SK-N-SH (cell line): ENCODE data around the gene C21orf91. TPM values are rescaled to one million over a fixed set of nuclear protein-coding genes. Genes with fewer than 3 reads are reported as not detected.

Experiments
- CTCF ChIA-PET: fragments of 300-600, 350-600 bp; formaldehyde crosslinking; extraction: SDS; loops from one replicate; lab custom pipeline; 2021; lab: Yijun Ruan, JAX
- POLR2A ChIA-PET: fragments of 350-600 bp; sonication (Branson Sonifier 250); formaldehyde crosslinking; extraction: SDS; loops from one replicate; lab custom pipeline; 2020; ENCODE audit warnings: antibody characterized with exemption, inconsistent platforms; lab: Yijun Ruan, JAX
- DNase-seq: peaks from one replicate; pipeline ENCODE4 v3.0.0; 2012
- H2AFZ ChIP-seq: fragments of 200-600 bp; sonication (generic); 2 replicates; pipeline ENCODE4 v1.8.1; 2016; ENCODE audit warnings: antibody characterized with exemption, mild to moderate bottlenecking, low read depth
- H3F3A ChIP-seq: fragments of 200-600 bp; sonication (generic); replicated peaks from 2 replicates; pipeline ENCODE3; 2016; ENCODE audit warnings: antibody characterized with exemption, mild to moderate bottlenecking; ENCODE audit not compliant: insufficient read depth
- H3K27ac ChIP-seq, 2 experiments: fragments of 200-500 bp in 1 of 2; fragments of 200-600 bp in 1 of 2; sonication (Bioruptor generic) in 1 of 2; sonication (generic), shearing (Covaris generic) in 1 of 2; 2 replicates each; pipeline versions ENCODE4 v1.5.1 to v1.6.1; 2014 to 2016; ENCODE audit warnings: low read depth in 2 of 2, inconsistent platforms in 1 of 2, low read length in 1 of 2, mild to moderate bottlenecking in 1 of 2, mixed read lengths in 1 of 2
- H3K27me3 ChIP-seq: fragments of 200-600 bp; sonication (generic), shearing (Covaris generic); 2 replicates; pipeline ENCODE4 v1.6.1; 2016; ENCODE audit warnings: mixed run types; ENCODE audit not compliant: insufficient read depth
- H3K36me3 ChIP-seq, 2 experiments: fragments of 200-500 bp in 1 of 2; fragments of 200-600 bp in 1 of 2; sonication (Bioruptor generic) in 1 of 2; sonication (generic) in 1 of 2; replicated peaks in 1 of 2; 2 replicates each; pipeline versions ENCODE3 to v1.5.1; 2014 to 2016; ENCODE audit warnings: low read length in 1 of 2, mild to moderate bottlenecking in 1 of 2; ENCODE audit not compliant: insufficient read depth in 2 of 2, control insufficient read depth in 1 of 2
- H3K4me1 ChIP-seq, 2 experiments: fragments of 200-500 bp in 1 of 2; fragments of 200-600 bp in 1 of 2; sonication (Bioruptor generic) in 1 of 2; sonication (generic), shearing (Covaris generic) in 1 of 2; 2 replicates each; pipeline versions ENCODE4 v1.5.1 to v1.6.1; 2014 to 2016; ENCODE audit warnings: low read depth in 1 of 2, low read length in 1 of 2, mixed run types in 1 of 2; ENCODE audit not compliant: insufficient read depth in 2 of 2, control insufficient read depth in 1 of 2
- H3K4me2 ChIP-seq: fragments of 200-600 bp; sonication (generic), shearing (Covaris generic); 2 replicates; pipeline ENCODE4 v1.6.1; 2017; ENCODE audit warnings: mixed run types
- H3K4me3 ChIP-seq, 2 experiments: fragments of 200-500 bp in 1 of 2; fragments of 200-600 bp in 1 of 2; sonication (Bioruptor generic) in 1 of 2; sonication (generic), shearing (Covaris generic) in 1 of 2; 2 replicates each; pipeline versions ENCODE4 v1.5.1 to v1.8.1; 2014 to 2016; ENCODE audit warnings: low read depth in 2 of 2, inconsistent platforms in 1 of 2, low read length in 1 of 2, mild to moderate bottlenecking in 1 of 2, mixed read lengths in 1 of 2, moderate library complexity in 1 of 2
- H3K79me2 ChIP-seq: fragments of 200-600 bp; sonication (generic); 2 replicates; pipeline ENCODE4 v1.8.1; 2017; ENCODE audit warnings: mild to moderate bottlenecking; ENCODE audit not compliant: insufficient read depth
- H3K9ac ChIP-seq: fragments of 200-600 bp; sonication (generic); 2 replicates; pipeline ENCODE4 v1.6.1; 2017; ENCODE audit warnings: mixed run types
- H3K9me2 ChIP-seq: fragments of 200-600 bp; sonication (generic); 2 replicates; pipeline ENCODE4 v1.6.1; 2017; ENCODE audit warnings: mixed run types
- H3K9me3 ChIP-seq: fragments of 200-600 bp; sonication (generic); 2 replicates; pipeline ENCODE4 v1.6.1; 2017; ENCODE audit warnings: mixed run types, mild to moderate bottlenecking, moderate library complexity
- H4K20me1 ChIP-seq: fragments of 200-600 bp; sonication (generic); 2 replicates; pipeline ENCODE4 v1.6.1; 2017; ENCODE audit warnings: mild to moderate bottlenecking, mixed run types; ENCODE audit not compliant: insufficient read depth
- CHD2 ChIP-seq: fragments of 150-350 bp; IDR thresholded peaks from 2 replicates; pipeline ENCODE4 v1.6.1; 2018; ENCODE audit warnings: low read length; ENCODE audit not compliant: partially characterized antibody
- CTCF ChIP-seq: fragments of 200-600 bp; sonication (generic); IDR thresholded peaks from 2 replicates; pipeline ENCODE4 v1.6.1; 2017; ENCODE audit warnings: antibody characterized with exemption, mild to moderate bottlenecking, moderate library complexity
- FOSL2 ChIP-seq: IDR thresholded peaks from 2 replicates; pipeline ENCODE4 v1.4.0; 2012; ENCODE audit warnings: low read depth, mild to moderate bottlenecking, moderate library complexity, borderline replicate concordance
- GATA2 ChIP-seq: sonication (generic); formaldehyde crosslinking; IDR thresholded peaks from 2 replicates; pipeline ENCODE4 v1.5.0; 2020; ENCODE audit warnings: mild to moderate bottlenecking, missing genetic modification reagents
- IRF3 ChIP-seq: fragments of 150-350 bp; IDR thresholded peaks from 2 replicates; pipeline ENCODE4 v1.6.1; 2016; ENCODE audit warnings: mild to moderate bottlenecking, low read depth, low read length
- JUND ChIP-seq: IDR thresholded peaks from 2 replicates; pipeline ENCODE4 v1.4.0; 2012
- NFIC ChIP-seq: IDR thresholded peaks from 2 replicates; pipeline ENCODE4 v1.4.0; 2012; ENCODE audit warnings: borderline replicate concordance
- PBX3 ChIP-seq: IDR thresholded peaks from 2 replicates; pipeline ENCODE4; 2012
- RCOR1 ChIP-seq: fragments of 150-350 bp; IDR thresholded peaks from 2 replicates; pipeline ENCODE4 v1.6.1; 2017; ENCODE audit warnings: antibody characterized with exemption, low read length
- RFX5 ChIP-seq: IDR thresholded peaks from 2 replicates; pipeline ENCODE4 v1.6.1; 2012; ENCODE audit warnings: mild to moderate bottlenecking, improper control_type of control experiment, low read length
- SMC3 ChIP-seq: IDR thresholded peaks from 2 replicates; pipeline ENCODE4 v1.6.1; 2012; ENCODE audit warnings: low read depth, low read length, improper control_type of control experiment
- TAF1 ChIP-seq: IDR thresholded peaks from 2 replicates; pipeline ENCODE4 v1.6.1; 2012; ENCODE audit warnings: low read depth, mild to moderate bottlenecking, low read length, moderate library complexity, borderline replicate concordance
- TEAD4 ChIP-seq: IDR thresholded peaks from 2 replicates; pipeline ENCODE4 v1.4.0; 2012; ENCODE audit warnings: mild to moderate bottlenecking, borderline replicate concordance; ENCODE audit not compliant: insufficient read depth
- WGBS: methylation state at CpG from one replicate; pipeline ENCODE4 v1.1.6; 2017; ENCODE audit warnings: low lambda C conversion rate; 5-methylcytosine and 5-hydroxymethylcytosine counted together
- polyA plus RNA-seq, 3 experiments: library from polyadenylated mRNA; depleted of rRNA; stranded (reverse); fragments of >200 nt; gene quantifications; 2 replicates each; pipeline ENCODE4 v1.2.3, GENCODE V29; 2012

The C21orf91 gene
- polyA plus RNA-seq, 1 of the 3 experiments (the other 2 are of a cell fraction): 2.2 TPM

GRCh38 chr21:17829472-17829871, 10.3 kb upstream of the C21orf91 start:
- no peak for DNase-seq
- TF ChIP-seq RCOR1 (no peak), CHD2 (no peak), CTCF (no peak), TAF1 (no peak), JUND (no peak), PBX3 (no peak), NFIC (no peak), FOSL2 (no peak), IRF3 (no peak), RFX5 (no peak), TEAD4 (no peak), GATA2 (CRISPR knock-in tag) (no peak)
- CTCF ChIA-PET: interaction anchor here (1.2 to 1.6 kb wide), 2 partner anchors 75 to 95 kb away, joined by 3 to 4 read pairs; no protein-coding TSS in a partner anchor
- H3K4me3 ChIP-seq: no peak overlapping the region
- H3K4me1 ChIP-seq: no peaks in the 10 kb centered on the region
- no peak overlapping the region for H3K4me2 ChIP-seq
- no peaks in the 10 kb centered on the region for H3K9me3 ChIP-seq
- H3F3A ChIP-seq: no peaks in the 10 kb centered on the region
- H3K36me3 ChIP-seq: no peaks in the 10 kb centered on the region
- WGBS: 32% methylated on average over 3 of the region's 3 CpGs
- POLR2A ChIA-PET: no interaction called here
- H3K27me3 ChIP-seq: no peaks in the 10 kb centered on the region
- H3K79me2 ChIP-seq: no peaks in the 10 kb centered on the region
- H2AFZ ChIP-seq: no peak overlapping the region
- no peaks in the 10 kb centered on the region for H4K20me1 ChIP-seq
- no peak overlapping the region for H3K9ac ChIP-seq
- H3K27ac ChIP-seq: no peak overlapping the region
- no peaks in the 10 kb centered on the region for H3K9me2 ChIP-seq

GRCh38 chr21:17828223-17828622, 9.1 kb upstream of the C21orf91 start:
- peak overlapping the region; percentile 41; the same call in 1 of the 2 replicates for H3K4me2 ChIP-seq
- POLR2A ChIA-PET: no interaction called here
- WGBS: 27% methylated on average over 3 of the region's 3 CpGs
- no peak overlapping the region for H3K9ac ChIP-seq
- H3K79me2 ChIP-seq: no peaks in the 10 kb centered on the region
- H3K9me3 ChIP-seq: no peaks in the 10 kb centered on the region
- H2AFZ ChIP-seq: no peak overlapping the region
- H3K4me3 ChIP-seq: no peak overlapping the region
- H3F3A ChIP-seq: no peaks in the 10 kb centered on the region
- no peak for TF ChIP-seq SMC3
- TF ChIP-seq, all 33 proteins: peak for 0
- Histone ChIP-seq H3K27ac (no peak overlapping the region; a peak in 1 of 4 replicates), H3K9me2 (no peaks in the 10 kb centered on the region), H3K27me3 (no peaks in the 10 kb centered on the region), H3K4me1 (no peaks in the 10 kb centered on the region), H3K36me3 (no peaks in the 10 kb centered on the region), H4K20me1 (no peaks in the 10 kb centered on the region)
- CTCF ChIA-PET: interaction anchor here (0.9 kb wide), 1 partner anchor 164 kb away, joined by 3 read pairs; no protein-coding TSS in a partner anchor
- no peak for DNase-seq
